Stomach (tissue), 4 donors: Measurements from ENCODE around the gene DYRK1A.

Source experiments
- EP300 ChIP-seq: sonication (generic); formaldehyde crosslinking; IDR thresholded peaks from one replicate; pipeline ENCODE4 v1.6.1; 2017; ENCODE audit warnings: antibody characterized with exemption
- POLR2AphosphoS5 ChIP-seq, 3 donors: sonication (generic); formaldehyde crosslinking; IDR thresholded peaks; one replicate each; pipeline ENCODE4 v1.6.1; 2016; ENCODE audit warnings: antibody characterized with exemption in 3 of 3
- TF ChIP-seq, protein P1 (sequence below), 7 experiments: fragments of 450-650 bp in 4 of 7; fragments of 200-600 bp in 3 of 7; sonication (generic) in 3 of 7; IDR thresholded peaks; one replicate each; pipeline ENCODE4 v1.5.1; 2016 to 2019; ENCODE audit warnings: antibody characterized with exemption in 7 of 7, control low read depth in 2 of 7, mild to moderate bottlenecking in 1 of 7

- TF ChIP-seq, protein P1, sequence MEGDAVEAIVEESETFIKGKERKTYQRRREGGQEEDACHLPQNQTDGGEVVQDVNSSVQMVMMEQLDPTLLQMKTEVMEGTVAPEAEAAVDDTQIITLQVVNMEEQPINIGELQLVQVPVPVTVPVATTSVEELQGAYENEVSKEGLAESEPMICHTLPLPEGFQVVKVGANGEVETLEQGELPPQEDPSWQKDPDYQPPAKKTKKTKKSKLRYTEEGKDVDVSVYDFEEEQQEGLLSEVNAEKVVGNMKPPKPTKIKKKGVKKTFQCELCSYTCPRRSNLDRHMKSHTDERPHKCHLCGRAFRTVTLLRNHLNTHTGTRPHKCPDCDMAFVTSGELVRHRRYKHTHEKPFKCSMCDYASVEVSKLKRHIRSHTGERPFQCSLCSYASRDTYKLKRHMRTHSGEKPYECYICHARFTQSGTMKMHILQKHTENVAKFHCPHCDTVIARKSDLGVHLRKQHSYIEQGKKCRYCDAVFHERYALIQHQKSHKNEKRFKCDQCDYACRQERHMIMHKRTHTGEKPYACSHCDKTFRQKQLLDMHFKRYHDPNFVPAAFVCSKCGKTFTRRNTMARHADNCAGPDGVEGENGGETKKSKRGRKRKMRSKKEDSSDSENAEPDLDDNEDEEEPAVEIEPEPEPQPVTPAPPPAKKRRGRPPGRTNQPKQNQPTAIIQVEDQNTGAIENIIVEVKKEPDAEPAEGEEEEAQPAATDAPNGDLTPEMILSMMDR (IDR thresholded peaks at IDR 0.05) = no peak
- no peak for TF ChIP-seq EP300
- no peak for TF ChIP-seq POLR2AphosphoS5 (IDR thresholded peaks at IDR 0.05)
Observed at GRCh38 chr21:37551331-37551992, 184.9 kb downstream of the DYRK1A start.
